Mesodermal cell (in vitro differentiated cells): ENCODE data around the gene RPUSD1.

Experiments used
- H3K27ac ChIP-seq: 2 replicates; pipeline ENCODE4 v1.7.0; 2013; ENCODE audit warnings: mild to moderate bottlenecking, low read depth, low read length, moderate library complexity; ENCODE audit not compliant: severe bottlenecking
- H3K36me3 ChIP-seq: 2 replicates; pipeline ENCODE4 v1.7.1; 2013; ENCODE audit warnings: mild to moderate bottlenecking, low read length, moderate library complexity; ENCODE audit not compliant: control insufficient read depth, insufficient read depth
- H3K4me1 ChIP-seq: one replicate; pipeline ENCODE4 v1.7.1; 2013; ENCODE audit warnings: mild to moderate bottlenecking, low read length; ENCODE audit not compliant: insufficient read depth, control insufficient read depth, poor library complexity, severe bottlenecking
- H3K4me3 ChIP-seq: 2 replicates; pipeline ENCODE4 v1.7.0; 2013; ENCODE audit warnings: low read length, control low read depth, mild to moderate bottlenecking; ENCODE audit not compliant: insufficient read depth, poor library complexity, severe bottlenecking; ENCODE audit errors: extremely low read depth
- H3K9me3 ChIP-seq: 2 replicates; pipeline ENCODE4 v1.7.1; 2013; ENCODE audit warnings: mild to moderate bottlenecking, low read length, moderate library complexity; ENCODE audit not compliant: control insufficient read depth
- WGBS, 2 experiments: methylation state at CpG; one replicate each; pipeline ENCODE4 v1.1.5; 2013; ENCODE audit warnings: missing lambda C conversion rate in 2 of 2; ENCODE audit not compliant: insufficient coverage in 2 of 2; 5-methylcytosine and 5-hydroxymethylcytosine counted together

RPUSD1 gene

DNA sequence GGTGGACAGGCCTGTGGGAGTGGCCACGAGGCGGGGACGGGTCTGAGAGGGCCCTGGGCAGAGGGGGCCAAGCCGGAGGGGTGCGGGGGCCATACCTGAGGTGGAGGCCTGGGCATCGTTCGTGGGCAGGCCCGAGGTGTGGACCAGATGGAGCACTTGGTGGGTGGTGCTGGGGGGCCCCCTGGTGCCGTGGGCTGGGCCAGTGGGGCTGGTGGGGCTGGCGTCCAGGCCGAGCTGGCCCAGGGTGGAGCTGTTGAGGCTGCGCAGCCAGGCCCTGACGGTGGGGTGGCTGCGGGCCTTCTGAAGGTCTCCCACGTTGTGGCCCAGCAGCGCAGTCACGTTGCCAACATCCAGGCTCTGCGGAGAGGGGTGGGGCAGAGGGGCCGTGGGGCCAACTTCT lies 18.2 kb downstream of the RPUSD1 start:
- H3K4me3 ChIP-seq, result no peak overlapping the region
- no peaks in the 10 kb centered on the region for H3K36me3 ChIP-seq
- H3K9me3 ChIP-seq, result no peaks in the 10 kb centered on the region
- no peaks in the 10 kb centered on the region for H3K4me1 ChIP-seq
- 82 to 90% methylated on average over 10 to 19 of the region's 19 CpGs for WGBS, 2 experiments
- H3K27ac ChIP-seq, result no peak overlapping the region

DNA sequence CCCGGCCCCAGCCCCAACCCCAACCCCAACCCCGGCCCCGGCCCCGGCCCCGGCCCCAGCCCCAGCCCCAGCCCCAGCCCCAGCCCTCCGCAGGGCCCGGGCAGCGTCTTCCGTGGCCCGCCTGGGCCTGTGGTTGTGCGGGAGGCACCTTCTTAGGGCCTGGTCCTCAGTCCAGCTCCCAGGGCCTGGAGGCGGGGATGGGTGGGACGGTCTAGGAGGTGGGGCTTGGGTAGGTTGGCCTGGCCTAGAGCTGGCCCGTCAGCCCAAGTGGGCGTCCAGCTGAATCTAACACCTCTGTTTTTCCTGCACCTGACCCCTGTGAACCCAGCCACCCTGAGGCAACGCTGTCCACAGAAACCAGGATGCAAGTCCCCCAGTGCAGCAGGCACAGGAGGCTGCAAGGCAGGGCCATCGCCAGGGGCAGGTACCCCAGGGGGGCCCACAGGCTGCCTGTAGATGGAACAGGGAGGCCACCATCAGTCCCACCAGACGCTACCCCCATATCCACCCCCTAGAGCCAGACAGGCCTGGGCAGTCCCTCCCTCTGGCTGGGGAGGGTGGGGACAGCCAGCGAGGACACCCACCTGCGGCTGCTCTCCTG lies 18.9 kb downstream of the RPUSD1 start:
- 92 to 95% methylated on average over 5 to 8 of the region's 20 CpGs for WGBS, 2 experiments
- H3K27ac ChIP-seq, result no peak overlapping the region
- H3K36me3 ChIP-seq, result no peaks in the 10 kb centered on the region
- no peaks in the 10 kb centered on the region for H3K4me1 ChIP-seq
- H3K9me3 ChIP-seq, result no peaks in the 10 kb centered on the region
- H3K4me3 ChIP-seq, result no peak overlapping the region

DNA sequence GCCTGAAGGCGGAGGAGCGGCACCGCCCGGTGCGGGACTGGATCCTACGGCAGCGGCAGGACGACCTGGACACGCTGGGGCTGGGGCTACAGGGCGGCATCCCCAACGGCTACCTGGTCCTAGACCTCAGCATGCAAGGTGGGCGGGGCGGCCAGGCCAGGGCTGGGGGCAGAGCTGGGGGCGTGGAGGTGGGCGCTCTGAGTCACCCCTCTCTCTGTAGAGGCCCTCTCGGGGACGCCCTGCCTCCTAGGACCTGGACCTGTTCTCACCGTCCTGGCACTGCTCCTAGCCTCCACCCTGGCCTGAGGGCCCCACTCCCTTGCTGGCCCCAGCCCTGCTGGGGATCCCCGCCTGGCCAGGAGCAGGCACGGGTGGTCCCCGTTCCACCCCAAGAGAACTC lies 19.8 kb downstream of the RPUSD1 start:
- Histone ChIP-seq H3K4me3 (no peak overlapping the region), H3K36me3 (no peaks in the 10 kb centered on the region), H3K4me1 (no peaks in the 10 kb centered on the region), H3K27ac (no peak overlapping the region), H3K9me3 (no peaks in the 10 kb centered on the region)
- 93 to 95% methylated on average over 21 of the region's 21 CpGs for WGBS, 2 experiments

DNA sequence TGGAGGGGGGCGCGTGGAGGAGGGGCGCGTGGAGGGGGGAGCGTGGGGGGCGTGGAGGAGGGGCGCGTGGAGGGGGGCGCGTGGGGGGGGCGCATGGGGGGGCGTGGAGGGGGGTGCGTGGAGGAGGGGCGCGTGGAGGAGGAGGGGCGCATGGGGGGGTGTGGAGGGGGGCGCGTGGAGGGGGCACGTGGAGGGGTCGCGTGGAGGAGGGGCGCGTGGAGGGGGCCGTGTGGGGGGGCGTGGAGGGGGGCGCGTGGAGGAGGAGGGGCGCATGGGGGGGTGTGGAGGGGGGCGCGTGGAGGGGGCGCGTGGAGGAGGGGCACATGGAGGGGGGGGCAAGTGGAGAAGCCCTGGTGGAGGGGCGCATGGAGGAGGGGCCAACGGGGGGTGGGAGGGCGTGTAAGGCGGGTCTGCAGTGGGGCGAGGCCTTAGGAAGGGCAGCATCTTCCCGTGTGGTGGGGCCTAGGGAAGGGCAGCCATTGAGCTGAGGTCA lies 20.4 kb downstream of the RPUSD1 start:
- Histone ChIP-seq H3K4me3 (no peak overlapping the region), H3K9me3 (no peaks in the 10 kb centered on the region), H3K27ac (no peak overlapping the region), H3K36me3 (no peaks in the 10 kb centered on the region), H3K4me1 (no peaks in the 10 kb centered on the region)
- WGBS, 2 experiments, result 80 to 85% methylated on average over 4 to 6 of the region's 38 CpGs

DNA sequence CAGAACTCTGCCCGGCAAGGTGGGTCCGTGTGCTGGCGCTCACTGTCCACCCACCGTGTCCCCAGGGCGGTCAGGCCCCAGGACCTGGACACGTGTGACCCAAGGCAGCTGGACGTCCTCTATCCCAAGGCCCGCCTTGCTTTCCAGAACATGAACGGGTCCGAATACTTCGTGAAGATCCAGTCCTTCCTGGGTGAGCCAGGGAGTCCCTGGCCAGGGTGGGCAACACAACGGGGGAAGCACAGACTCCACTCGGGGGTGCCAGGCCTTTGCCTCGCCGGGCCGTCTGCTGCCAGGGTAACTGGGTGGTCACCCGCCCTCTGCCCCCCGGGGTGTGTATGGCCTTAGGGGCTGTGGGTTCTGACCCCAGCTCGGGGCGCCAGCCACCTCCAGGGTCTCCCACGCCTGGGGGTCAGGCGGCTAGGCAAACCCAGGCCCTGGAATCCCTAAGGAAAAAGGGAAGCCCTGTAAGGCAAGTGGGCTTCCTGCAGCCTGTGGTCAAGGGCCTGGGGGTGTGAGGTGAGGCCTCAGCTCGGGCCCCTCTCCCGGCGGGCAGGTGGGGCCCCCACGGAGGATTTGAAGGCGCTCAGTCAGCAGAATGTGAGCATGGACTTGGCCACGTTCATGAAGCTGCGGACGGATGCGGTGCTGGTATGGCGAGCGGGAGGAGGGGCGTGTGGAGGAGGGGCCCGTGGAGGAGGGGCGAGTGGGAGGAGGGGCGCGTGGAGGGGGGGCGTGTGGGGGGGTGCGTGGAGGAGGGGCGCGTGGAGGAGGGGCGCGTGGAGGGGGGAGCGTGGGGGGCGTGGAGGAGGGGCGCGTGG lies 21.2 kb downstream of the RPUSD1 start:
- Histone ChIP-seq H3K9me3 (no peaks in the 10 kb centered on the region), H3K36me3 (no peaks in the 10 kb centered on the region), H3K4me3 (no peak overlapping the region), H3K27ac (no peak overlapping the region), H3K4me1 (no peaks in the 10 kb centered on the region)
- 85 to 86% methylated on average over 24 to 27 of the region's 48 CpGs for WGBS, 2 experiments

DNA sequence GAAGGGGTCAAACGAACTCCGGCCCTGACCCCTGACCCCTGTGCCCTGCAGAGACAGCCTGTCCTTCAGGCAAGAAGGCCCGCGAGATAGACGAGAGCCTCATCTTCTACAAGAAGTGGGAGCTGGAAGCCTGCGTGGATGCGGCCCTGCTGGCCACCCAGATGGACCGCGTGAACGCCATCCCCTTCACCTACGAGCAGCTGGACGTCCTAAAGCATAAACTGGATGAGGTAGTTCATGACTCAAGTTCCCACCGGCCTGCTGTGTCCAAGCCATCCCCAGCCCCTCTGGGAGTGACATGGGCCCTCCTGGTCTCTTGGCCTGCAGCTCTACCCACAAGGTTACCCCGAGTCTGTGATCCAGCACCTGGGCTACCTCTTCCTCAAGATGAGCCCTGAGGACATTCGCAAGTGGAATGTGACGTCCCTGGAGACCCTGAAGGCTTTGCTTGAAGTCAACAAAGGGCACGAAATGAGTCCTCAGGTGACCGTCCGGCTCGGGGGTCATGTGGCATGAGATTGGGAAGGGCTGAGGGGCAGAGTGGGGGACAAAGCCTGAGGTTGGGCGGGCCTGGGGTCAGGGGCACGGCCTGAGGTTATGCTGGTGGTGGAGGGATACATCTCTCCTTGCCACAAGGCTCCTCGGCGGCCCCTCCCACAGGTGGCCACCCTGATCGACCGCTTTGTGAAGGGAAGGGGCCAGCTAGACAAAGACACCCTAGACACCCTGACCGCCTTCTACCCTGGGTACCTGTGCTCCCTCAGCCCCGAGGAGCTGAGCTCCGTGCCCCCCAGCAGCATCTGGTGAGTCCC lies 22.0 kb downstream of the RPUSD1 start:
- H3K27ac ChIP-seq, result no peak overlapping the region
- no peak overlapping the region for H3K4me3 ChIP-seq
- no peaks in the 10 kb centered on the region for H3K4me1 ChIP-seq
- no peaks in the 10 kb centered on the region for H3K36me3 ChIP-seq
- WGBS, 2 experiments, result 93 to 97% methylated on average over 26 to 28 of the region's 29 CpGs
- H3K9me3 ChIP-seq, result no peaks in the 10 kb centered on the region

DNA sequence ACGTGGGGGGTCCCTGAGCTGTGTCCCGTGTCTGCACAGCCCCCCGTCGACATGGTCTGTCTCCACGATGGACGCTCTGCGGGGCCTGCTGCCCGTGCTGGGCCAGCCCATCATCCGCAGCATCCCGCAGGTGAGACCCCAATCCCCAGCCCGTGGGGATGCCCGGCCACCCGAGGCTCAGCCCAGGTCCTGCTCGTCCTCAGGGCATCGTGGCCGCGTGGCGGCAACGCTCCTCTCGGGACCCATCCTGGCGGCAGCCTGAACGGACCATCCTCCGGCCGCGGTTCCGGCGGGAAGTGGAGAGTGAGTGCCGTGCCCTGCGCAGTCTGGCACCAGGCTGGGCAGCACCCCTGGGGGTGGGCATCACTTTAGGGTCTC lies 22.7 kb downstream of the RPUSD1 start:
- no peaks in the 10 kb centered on the region for H3K4me1 ChIP-seq
- no peaks in the 10 kb centered on the region for H3K36me3 ChIP-seq
- H3K4me3 ChIP-seq, result no peak overlapping the region
- WGBS, 2 experiments, result 92 to 95% methylated on average over 27 to 28 of the region's 29 CpGs
- H3K27ac ChIP-seq, result no peak overlapping the region
- H3K9me3 ChIP-seq, result no peaks in the 10 kb centered on the region

DNA sequence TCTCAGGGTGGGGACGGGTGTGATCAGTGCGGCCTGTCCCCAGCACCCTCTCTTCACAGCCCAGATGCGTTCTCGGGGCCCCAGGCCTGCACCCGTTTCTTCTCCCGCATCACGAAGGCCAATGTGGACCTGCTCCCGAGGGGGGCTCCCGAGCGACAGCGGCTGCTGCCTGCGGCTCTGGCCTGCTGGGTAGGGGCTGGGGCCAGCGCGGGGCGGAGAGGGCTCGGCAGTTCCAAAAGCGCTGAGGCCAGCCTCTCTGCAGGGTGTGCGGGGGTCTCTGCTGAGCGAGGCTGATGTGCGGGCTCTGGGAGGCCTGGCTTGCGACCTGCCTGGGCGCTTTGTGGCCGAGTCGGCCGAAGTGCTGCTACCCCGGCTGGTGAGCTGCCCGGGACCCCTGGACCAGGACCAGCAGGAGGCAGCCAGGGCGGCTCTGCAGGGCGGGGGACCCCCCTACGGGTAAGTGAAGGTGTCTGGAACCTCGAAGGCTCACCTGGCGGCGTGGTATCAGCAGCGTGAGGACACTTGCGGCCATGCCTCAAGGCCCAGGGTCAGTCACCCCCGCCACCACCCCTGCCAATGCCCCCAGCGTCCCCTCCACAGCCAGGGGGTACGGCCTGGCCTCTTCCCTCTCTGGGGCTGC lies 23.2 kb downstream of the RPUSD1 start:
- no peak overlapping the region for H3K4me3 ChIP-seq
- no peaks in the 10 kb centered on the region for H3K36me3 ChIP-seq
- no peaks in the 10 kb centered on the region for H3K9me3 ChIP-seq
- H3K27ac ChIP-seq, result no peak overlapping the region
- 91 to 92% methylated on average over 29 to 36 of the region's 38 CpGs for WGBS, 2 experiments
- no peaks in the 10 kb centered on the region for H3K4me1 ChIP-seq

DNA sequence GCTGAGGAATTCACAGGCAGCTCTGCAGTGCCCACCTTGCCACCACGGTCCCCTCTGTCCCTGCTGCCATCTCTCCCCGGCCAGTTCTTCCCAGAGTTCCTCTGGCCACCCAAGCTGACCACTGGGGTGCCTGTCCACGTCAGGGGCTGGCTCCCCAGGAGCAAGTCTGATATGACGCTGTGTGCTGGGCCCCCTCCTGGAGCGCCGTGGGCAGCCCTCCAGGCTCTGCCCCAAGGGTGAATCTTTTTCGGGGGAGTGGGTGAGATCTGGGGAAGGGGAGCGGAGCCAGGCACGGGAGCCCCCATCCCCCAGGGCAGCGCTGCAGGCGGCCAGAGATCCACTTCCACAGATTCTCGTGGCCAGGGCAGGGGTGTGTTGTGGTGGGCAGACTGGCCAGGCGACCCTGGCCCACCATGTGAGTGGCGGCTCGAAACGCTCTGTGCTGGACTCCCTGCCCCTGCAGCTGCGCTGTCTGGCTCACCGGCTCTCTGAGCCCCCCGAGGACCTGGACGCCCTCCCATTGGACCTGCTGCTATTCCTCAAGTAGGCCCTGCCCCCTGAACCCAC lies 23.9 kb downstream of the RPUSD1 start:
- no peaks in the 10 kb centered on the region for H3K9me3 ChIP-seq
- WGBS, 2 experiments, result 85 to 92% methylated on average over 9 to 16 of the region's 20 CpGs

More for the DNA sequence above, 23.9 kb downstream of the RPUSD1 start:
- no peaks in the 10 kb centered on the region for H3K4me1 ChIP-seq
- H3K27ac ChIP-seq, result no peak overlapping the region
- no peaks in the 10 kb centered on the region for H3K36me3 ChIP-seq
- no peak overlapping the region for H3K4me3 ChIP-seq
